Prostate gland (tissue), 2 donors: Measurements from ENCODE around the gene PDE11A.

Experiments
- POLR2A ChIP-seq: fragments of 450-650 bp; IDR thresholded peaks from one replicate; pipeline ENCODE4 v1.6.1; 2016; ENCODE audit warnings: antibody characterized with exemption, mild to moderate bottlenecking
- TF ChIP-seq, protein P1 (sequence below), 4 experiments: fragments of 200-600 bp in 2 of 4; fragments of 450-650 bp in 2 of 4; sonication (generic) in 2 of 4; IDR thresholded peaks; 1 replicate in 3 of 4; 2 replicates in 1 of 4; pipeline ENCODE4 v1.5.1; 2016 to 2019; ENCODE audit warnings: antibody characterized with exemption in 4 of 4, mild to moderate bottlenecking in 2 of 4, moderate library complexity in 2 of 4

GRCh38 chr2:178074123-178075005 lies 1.8 kb upstream of the PDE11A start:
- TF ChIP-seq, protein P1, sequence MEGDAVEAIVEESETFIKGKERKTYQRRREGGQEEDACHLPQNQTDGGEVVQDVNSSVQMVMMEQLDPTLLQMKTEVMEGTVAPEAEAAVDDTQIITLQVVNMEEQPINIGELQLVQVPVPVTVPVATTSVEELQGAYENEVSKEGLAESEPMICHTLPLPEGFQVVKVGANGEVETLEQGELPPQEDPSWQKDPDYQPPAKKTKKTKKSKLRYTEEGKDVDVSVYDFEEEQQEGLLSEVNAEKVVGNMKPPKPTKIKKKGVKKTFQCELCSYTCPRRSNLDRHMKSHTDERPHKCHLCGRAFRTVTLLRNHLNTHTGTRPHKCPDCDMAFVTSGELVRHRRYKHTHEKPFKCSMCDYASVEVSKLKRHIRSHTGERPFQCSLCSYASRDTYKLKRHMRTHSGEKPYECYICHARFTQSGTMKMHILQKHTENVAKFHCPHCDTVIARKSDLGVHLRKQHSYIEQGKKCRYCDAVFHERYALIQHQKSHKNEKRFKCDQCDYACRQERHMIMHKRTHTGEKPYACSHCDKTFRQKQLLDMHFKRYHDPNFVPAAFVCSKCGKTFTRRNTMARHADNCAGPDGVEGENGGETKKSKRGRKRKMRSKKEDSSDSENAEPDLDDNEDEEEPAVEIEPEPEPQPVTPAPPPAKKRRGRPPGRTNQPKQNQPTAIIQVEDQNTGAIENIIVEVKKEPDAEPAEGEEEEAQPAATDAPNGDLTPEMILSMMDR (IDR thresholded peaks at IDR 0.05): no peak
- TF ChIP-seq POLR2A: no peak
